Activated T-cell treated with anti-CD3 and anti-CD28 coated beads, Interleukin-2, amount 50 U/mL, for 24 hours (primary cell): ENCODE results near the gene PNRC1.
"Not testable (repeated sequence)": the region's sequence is repeated elsewhere in the genome, so short reads cannot be mapped to it uniquely, and the experiment has no call there.

Experiments used
- DNase-seq: peaks from one replicate; pipeline ENCODE4 v3.0.0-alpha.2; 2020
- H3K27ac Mint-ChIP-seq: 2 replicates; pipeline ENCODE4 v1.8.0; 2020; ENCODE audit warnings: mild to moderate bottlenecking, mixed read lengths
- H3K27me3 Mint-ChIP-seq: 2 replicates; pipeline ENCODE4 v1.8.0; 2020; ENCODE audit warnings: mixed read lengths
- H3K36me3 Mint-ChIP-seq: 2 replicates; pipeline ENCODE4 v1.8.0; 2020; ENCODE audit warnings: low read depth, mixed read lengths
- H3K4me1 Mint-ChIP-seq: 2 replicates; pipeline ENCODE4 v1.8.0; 2020; ENCODE audit warnings: low read depth, mixed read lengths
- H3K4me3 Mint-ChIP-seq: 2 replicates; pipeline ENCODE4 v1.8.0; 2020; ENCODE audit warnings: mild to moderate bottlenecking, moderate library complexity, mixed read lengths
- H3K9me3 Mint-ChIP-seq: 2 replicates; pipeline ENCODE4 v1.8.0; 2020; ENCODE audit warnings: mixed read lengths

Gene PNRC1

GRCh38 chr6:89080281-89081128 lies at the start of gene PNRC1:
PNRC1 (plus strand) TSS chr6:89080751; CDS start chr6:89080895, 144 bp downstream.
- H3K36me3 Mint-ChIP-seq = peaks cover 44% of the 10 kb centered on the region
- H3K4me1 Mint-ChIP-seq = peaks cover 34% of the 10 kb centered on the region
- peak within 1 kb of the TSS; percentile 98 for H3K27ac Mint-ChIP-seq
- no peaks in the 10 kb centered on the region for H3K9me3 Mint-ChIP-seq
- H3K4me3 Mint-ChIP-seq = peak within 1 kb of the TSS; percentile 93
- no peaks in the 10 kb centered on the region for H3K27me3 Mint-ChIP-seq
- DNase-seq = peak; percentile 100

GRCh38 chr6:89032599-89032998 lies 48.0 kb upstream of the PNRC1 start:
- H3K4me3 Mint-ChIP-seq = no peak overlapping the region
- H3K9me3 Mint-ChIP-seq = peaks cover under 1% of the 10 kb centered on the region
- no peak overlapping the region for H3K27ac Mint-ChIP-seq
- peaks cover 3% of the 10 kb centered on the region for H3K4me1 Mint-ChIP-seq
- no peaks in the 10 kb centered on the region for H3K36me3 Mint-ChIP-seq
- no peaks in the 10 kb centered on the region for H3K27me3 Mint-ChIP-seq
- no peak for DNase-seq

- Mint-ChIP-seq H3K4me1 (peaks cover 3% of the 10 kb centered on the region), H3K27ac (no peak overlapping the region), H3K9me3 (peaks cover 5% of the 10 kb centered on the region), H3K36me3 (no peaks in the 10 kb centered on the region), H3K4me3 (no peak overlapping the region), H3K27me3 (no peaks in the 10 kb centered on the region)
- no peak for DNase-seq
Observed at GRCh38 chr6:89033461-89033860, 47.1 kb upstream of the PNRC1 start.

GRCh38 chr6:89034116-89034515 lies 46.4 kb upstream of the PNRC1 start:
- not testable (repeated sequence) for H3K9me3 Mint-ChIP-seq, H3K4me3 Mint-ChIP-seq, H3K27me3 Mint-ChIP-seq, H3K36me3 Mint-ChIP-seq, H3K27ac Mint-ChIP-seq, H3K4me1 Mint-ChIP-seq, DNase-seq

- Mint-ChIP-seq H3K36me3 (no peaks in the 10 kb centered on the region), H3K27ac (no peak overlapping the region), H3K4me3 (no peak overlapping the region), H3K9me3 (peaks cover 8% of the 10 kb centered on the region), H3K4me1 (peaks cover 3% of the 10 kb centered on the region), H3K27me3 (no peaks in the 10 kb centered on the region)
- DNase-seq = no peak
Observed at GRCh38 chr6:89034586-89035251, 45.8 kb upstream of the PNRC1 start.

- no peak overlapping the region for H3K4me3 Mint-ChIP-seq
- no peaks in the 10 kb centered on the region for H3K27me3 Mint-ChIP-seq
- H3K36me3 Mint-ChIP-seq = no peaks in the 10 kb centered on the region
- peaks cover 8% of the 10 kb centered on the region for H3K9me3 Mint-ChIP-seq
- no peak overlapping the region for H3K27ac Mint-ChIP-seq
- no peak for DNase-seq
- H3K4me1 Mint-ChIP-seq = peaks cover 3% of the 10 kb centered on the region
Observed at GRCh38 chr6:89035252-89036101, 45.1 kb upstream of the PNRC1 start.

GRCh38 chr6:89037141-89037900 lies 43.2 kb upstream of the PNRC1 start:
- Mint-ChIP-seq H3K36me3 (no peaks in the 10 kb centered on the region), H3K4me3 (no peak overlapping the region), H3K27ac (no peak overlapping the region), H3K4me1 (peaks cover 3% of the 10 kb centered on the region), H3K9me3 (peaks cover 8% of the 10 kb centered on the region), H3K27me3 (no peaks in the 10 kb centered on the region)
- no peak for DNase-seq

GRCh38 chr6:89037901-89038293 lies 42.7 kb upstream of the PNRC1 start:
- H3K27ac Mint-ChIP-seq, H3K4me3 Mint-ChIP-seq, H3K4me1 Mint-ChIP-seq, H3K27me3 Mint-ChIP-seq, DNase-seq, H3K9me3 Mint-ChIP-seq, H3K36me3 Mint-ChIP-seq: not testable (repeated sequence)

- H3K4me1 Mint-ChIP-seq = peaks cover 6% of the 10 kb centered on the region
- H3K9me3 Mint-ChIP-seq = peaks cover 7% of the 10 kb centered on the region
- no peaks in the 10 kb centered on the region for H3K36me3 Mint-ChIP-seq
- H3K27me3 Mint-ChIP-seq = no peaks in the 10 kb centered on the region
- H3K4me3 Mint-ChIP-seq = no peak overlapping the region
- no peak for DNase-seq
- no peak overlapping the region for H3K27ac Mint-ChIP-seq
Observed at GRCh38 chr6:89042664-89043063, 37.9 kb upstream of the PNRC1 start.

GRCh38 chr6:89044328-89045010 lies 36.1 kb upstream of the PNRC1 start:
- H3K27ac Mint-ChIP-seq = no peak overlapping the region

GRCh38 chr6:89045011-89045387 lies 35.6 kb upstream of the PNRC1 start:
- Mint-ChIP-seq H3K9me3 (no peaks in the 10 kb centered on the region), H3K27me3 (no peaks in the 10 kb centered on the region), H3K4me3 (no peak overlapping the region), H3K27ac (no peak overlapping the region), H3K4me1 (peaks cover 6% of the 10 kb centered on the region), H3K36me3 (no peaks in the 10 kb centered on the region)
- no peak for DNase-seq

More at GRCh38 chr6:89044328-89045010, 36.1 kb upstream of the PNRC1 start:
- peaks cover 6% of the 10 kb centered on the region for H3K4me1 Mint-ChIP-seq
- H3K27me3 Mint-ChIP-seq = no peaks in the 10 kb centered on the region
- no peak for DNase-seq
- H3K9me3 Mint-ChIP-seq = no peaks in the 10 kb centered on the region
- no peak overlapping the region for H3K4me3 Mint-ChIP-seq
- H3K36me3 Mint-ChIP-seq = no peaks in the 10 kb centered on the region

GRCh38 chr6:89045576-89045975 lies 35.0 kb upstream of the PNRC1 start:
- Mint-ChIP-seq H3K36me3 (no peaks in the 10 kb centered on the region), H3K4me1 (peaks cover 9% of the 10 kb centered on the region), H3K27me3 (no peaks in the 10 kb centered on the region), H3K4me3 (no peak overlapping the region), H3K9me3 (no peaks in the 10 kb centered on the region), H3K27ac (no peak overlapping the region)
- no peak for DNase-seq

GRCh38 chr6:89047473-89047872 lies 33.1 kb upstream of the PNRC1 start:
- Mint-ChIP-seq H3K27ac (no peak overlapping the region), H3K27me3 (no peaks in the 10 kb centered on the region), H3K4me3 (no peak overlapping the region), H3K36me3 (no peaks in the 10 kb centered on the region), H3K4me1 (peaks cover 25% of the 10 kb centered on the region), H3K9me3 (no peaks in the 10 kb centered on the region)
- DNase-seq = no peak
